Ovary (tissue), 3 donors: Measurements from ENCODE around the gene CSRP1.

Source experiments
- CTCF ChIP-seq, 3 donors: fragments of 450-650 bp in 2 of 3; fragments of 200-600 bp in 1 of 3; IDR thresholded peaks; one replicate each; pipeline versions ENCODE4 v1.5.1 to v1.8.0; 2016 to 2022; ENCODE audit warnings: antibody characterized with exemption in 3 of 3, mild to moderate bottlenecking in 1 of 3
- EP300 ChIP-seq: sonication (generic); formaldehyde crosslinking; IDR thresholded peaks from one replicate; pipeline ENCODE4 v1.6.1; 2017; ENCODE audit warnings: antibody characterized with exemption
- POLR2A ChIP-seq: fragments of 450-650 bp; IDR thresholded peaks from one replicate; pipeline ENCODE4 v1.6.1; 2017; ENCODE audit warnings: antibody characterized with exemption, mild to moderate bottlenecking, moderate library complexity
- donor health status: DM: no; HTN: no; CAD: no.

GRCh38 chr1:201507360-201507675 is 395 bp upstream of the CSRP1 start:
- TF ChIP-seq POLR2A = no peak
- TF ChIP-seq CTCF (IDR thresholded peaks at IDR 0.05) = no peak
- TF ChIP-seq EP300 = no peak
